SK-N-SH (cell line): ENCODE measurements around the gene PTPRJ. TPM values are rescaled to one million over a fixed set of nuclear protein-coding genes. Genes with fewer than 3 reads are reported as not detected.

Experiments
- CTCF ChIA-PET: fragments of 300-600, 350-600 bp; formaldehyde crosslinking; extraction: SDS; loops from one replicate; lab custom pipeline; 2021; lab: Yijun Ruan, JAX
- POLR2A ChIA-PET: fragments of 350-600 bp; sonication (Branson Sonifier 250); formaldehyde crosslinking; extraction: SDS; loops from one replicate; lab custom pipeline; 2020; ENCODE audit warnings: antibody characterized with exemption, inconsistent platforms; lab: Yijun Ruan, JAX
- DNase-seq: peaks from one replicate; pipeline ENCODE4 v3.0.0; 2012
- H2AFZ ChIP-seq: fragments of 200-600 bp; sonication (generic); 2 replicates; pipeline ENCODE4 v1.8.1; 2016; ENCODE audit warnings: antibody characterized with exemption, mild to moderate bottlenecking, low read depth
- H3F3A ChIP-seq: fragments of 200-600 bp; sonication (generic); replicated peaks from 2 replicates; pipeline ENCODE3; 2016; ENCODE audit warnings: antibody characterized with exemption, mild to moderate bottlenecking; ENCODE audit not compliant: insufficient read depth
- H3K27ac ChIP-seq, 2 experiments: fragments of 200-500 bp in 1 of 2; fragments of 200-600 bp in 1 of 2; sonication (Bioruptor generic) in 1 of 2; sonication (generic), shearing (Covaris generic) in 1 of 2; 2 replicates each; pipeline versions ENCODE4 v1.5.1 to v1.6.1; 2014 to 2016; ENCODE audit warnings: low read depth in 2 of 2, inconsistent platforms in 1 of 2, low read length in 1 of 2, mild to moderate bottlenecking in 1 of 2, mixed read lengths in 1 of 2
- H3K27me3 ChIP-seq: fragments of 200-600 bp; sonication (generic), shearing (Covaris generic); 2 replicates; pipeline ENCODE4 v1.6.1; 2016; ENCODE audit warnings: mixed run types; ENCODE audit not compliant: insufficient read depth
- H3K36me3 ChIP-seq, 2 experiments: fragments of 200-500 bp in 1 of 2; fragments of 200-600 bp in 1 of 2; sonication (Bioruptor generic) in 1 of 2; sonication (generic) in 1 of 2; replicated peaks in 1 of 2; 2 replicates each; pipeline versions ENCODE3 to v1.5.1; 2014 to 2016; ENCODE audit warnings: low read length in 1 of 2, mild to moderate bottlenecking in 1 of 2; ENCODE audit not compliant: insufficient read depth in 2 of 2, control insufficient read depth in 1 of 2
- H3K4me1 ChIP-seq, 2 experiments: fragments of 200-500 bp in 1 of 2; fragments of 200-600 bp in 1 of 2; sonication (Bioruptor generic) in 1 of 2; sonication (generic), shearing (Covaris generic) in 1 of 2; 2 replicates each; pipeline versions ENCODE4 v1.5.1 to v1.6.1; 2014 to 2016; ENCODE audit warnings: low read depth in 1 of 2, low read length in 1 of 2, mixed run types in 1 of 2; ENCODE audit not compliant: insufficient read depth in 2 of 2, control insufficient read depth in 1 of 2
- H3K4me2 ChIP-seq: fragments of 200-600 bp; sonication (generic), shearing (Covaris generic); 2 replicates; pipeline ENCODE4 v1.6.1; 2017; ENCODE audit warnings: mixed run types
- H3K4me3 ChIP-seq, 2 experiments: fragments of 200-500 bp in 1 of 2; fragments of 200-600 bp in 1 of 2; sonication (Bioruptor generic) in 1 of 2; sonication (generic), shearing (Covaris generic) in 1 of 2; 2 replicates each; pipeline versions ENCODE4 v1.5.1 to v1.8.1; 2014 to 2016; ENCODE audit warnings: low read depth in 2 of 2, inconsistent platforms in 1 of 2, low read length in 1 of 2, mild to moderate bottlenecking in 1 of 2, mixed read lengths in 1 of 2, moderate library complexity in 1 of 2
- H3K79me2 ChIP-seq: fragments of 200-600 bp; sonication (generic); 2 replicates; pipeline ENCODE4 v1.8.1; 2017; ENCODE audit warnings: mild to moderate bottlenecking; ENCODE audit not compliant: insufficient read depth
- H3K9ac ChIP-seq: fragments of 200-600 bp; sonication (generic); 2 replicates; pipeline ENCODE4 v1.6.1; 2017; ENCODE audit warnings: mixed run types
- H3K9me2 ChIP-seq: fragments of 200-600 bp; sonication (generic); 2 replicates; pipeline ENCODE4 v1.6.1; 2017; ENCODE audit warnings: mixed run types
- H3K9me3 ChIP-seq: fragments of 200-600 bp; sonication (generic); 2 replicates; pipeline ENCODE4 v1.6.1; 2017; ENCODE audit warnings: mixed run types, mild to moderate bottlenecking, moderate library complexity
- H4K20me1 ChIP-seq: fragments of 200-600 bp; sonication (generic); 2 replicates; pipeline ENCODE4 v1.6.1; 2017; ENCODE audit warnings: mild to moderate bottlenecking, mixed run types; ENCODE audit not compliant: insufficient read depth
- CHD2 ChIP-seq: fragments of 150-350 bp; IDR thresholded peaks from 2 replicates; pipeline ENCODE4 v1.6.1; 2018; ENCODE audit warnings: low read length; ENCODE audit not compliant: partially characterized antibody
- ELF1 ChIP-seq: IDR thresholded peaks from 2 replicates; pipeline ENCODE4 v1.4.0; 2012
- FOSL2 ChIP-seq: IDR thresholded peaks from 2 replicates; pipeline ENCODE4 v1.4.0; 2012; ENCODE audit warnings: low read depth, mild to moderate bottlenecking, moderate library complexity, borderline replicate concordance
- FOXJ3 ChIP-seq: sonication (generic); formaldehyde crosslinking; IDR thresholded peaks from 2 replicates; pipeline ENCODE4 v1.5.1; 2020; ENCODE audit warnings: mild to moderate bottlenecking, missing genetic modification reagents
- FOXM1 ChIP-seq: IDR thresholded peaks from 2 replicates; pipeline ENCODE4 v1.4.0; 2012; ENCODE audit warnings: low read depth, mild to moderate bottlenecking
- JUND ChIP-seq: IDR thresholded peaks from 2 replicates; pipeline ENCODE4 v1.4.0; 2012
- MEF2A ChIP-seq: IDR thresholded peaks from 2 replicates; pipeline ENCODE4 v1.4.0; 2012; ENCODE audit warnings: low read depth, borderline replicate concordance
- RAD21 ChIP-seq: IDR thresholded peaks from 2 replicates; pipeline ENCODE4 v1.6.1; 2012; ENCODE audit warnings: mild to moderate bottlenecking, low read length
- RFX5 ChIP-seq: IDR thresholded peaks from 2 replicates; pipeline ENCODE4 v1.6.1; 2012; ENCODE audit warnings: mild to moderate bottlenecking, improper control_type of control experiment, low read length
- RXRA ChIP-seq: IDR thresholded peaks from 2 replicates; pipeline ENCODE4 v1.4.0; 2012; ENCODE audit warnings: low read depth, mild to moderate bottlenecking, borderline replicate concordance
- SIN3A ChIP-seq: IDR thresholded peaks from 2 replicates; pipeline ENCODE4 v1.6.1; 2012; ENCODE audit warnings: low read depth, mild to moderate bottlenecking, low read length, moderate library complexity, borderline replicate concordance
- SMC3 ChIP-seq: IDR thresholded peaks from 2 replicates; pipeline ENCODE4 v1.6.1; 2012; ENCODE audit warnings: low read depth, low read length, improper control_type of control experiment
- TAF1 ChIP-seq: IDR thresholded peaks from 2 replicates; pipeline ENCODE4 v1.6.1; 2012; ENCODE audit warnings: low read depth, mild to moderate bottlenecking, low read length, moderate library complexity, borderline replicate concordance
- TCF12 ChIP-seq: IDR thresholded peaks from 2 replicates; pipeline ENCODE4 v1.4.0; 2012
- WGBS: methylation state at CpG from one replicate; pipeline ENCODE4 v1.1.6; 2017; ENCODE audit warnings: low lambda C conversion rate; 5-methylcytosine and 5-hydroxymethylcytosine counted together
- polyA plus RNA-seq, 3 experiments: library from polyadenylated mRNA; depleted of rRNA; stranded (reverse); fragments of >200 nt; gene quantifications; 2 replicates each; pipeline ENCODE4 v1.2.3, GENCODE V29; 2012
- TF ChIP-seq, protein P1 (sequence below): IDR thresholded peaks from 2 replicates; pipeline ENCODE4 v1.4.0; 2012; ENCODE audit warnings: low read depth, borderline replicate concordance
- TF ChIP-seq, protein P2 (sequence below): IDR thresholded peaks from 2 replicates; pipeline ENCODE4; 2012
- TF ChIP-seq, protein P3 (sequence below): IDR thresholded peaks from 2 replicates; pipeline ENCODE4 v1.6.1; 2012; ENCODE audit warnings: mild to moderate bottlenecking, low read depth, low read length, moderate library complexity
- TF ChIP-seq, protein P4 (sequence below): fragments of 200-600 bp; sonication (generic); IDR thresholded peaks from 2 replicates; pipeline ENCODE4 v1.6.1; 2017; ENCODE audit warnings: antibody characterized with exemption, mild to moderate bottlenecking, moderate library complexity
- TF ChIP-seq, protein P5 (sequence below): IDR thresholded peaks from 2 replicates; pipeline ENCODE4 v1.4.0; 2012; ENCODE audit warnings: low read depth, borderline replicate concordance

PTPRJ gene
- polyA plus RNA-seq, 1 of the 3 experiments (the other 2 are of a cell fraction): 4.5 TPM

GRCh38 chr11:48063424-48063978 is 83.1 kb downstream of the PTPRJ start (continued):
- TF ChIP-seq, protein P1, sequence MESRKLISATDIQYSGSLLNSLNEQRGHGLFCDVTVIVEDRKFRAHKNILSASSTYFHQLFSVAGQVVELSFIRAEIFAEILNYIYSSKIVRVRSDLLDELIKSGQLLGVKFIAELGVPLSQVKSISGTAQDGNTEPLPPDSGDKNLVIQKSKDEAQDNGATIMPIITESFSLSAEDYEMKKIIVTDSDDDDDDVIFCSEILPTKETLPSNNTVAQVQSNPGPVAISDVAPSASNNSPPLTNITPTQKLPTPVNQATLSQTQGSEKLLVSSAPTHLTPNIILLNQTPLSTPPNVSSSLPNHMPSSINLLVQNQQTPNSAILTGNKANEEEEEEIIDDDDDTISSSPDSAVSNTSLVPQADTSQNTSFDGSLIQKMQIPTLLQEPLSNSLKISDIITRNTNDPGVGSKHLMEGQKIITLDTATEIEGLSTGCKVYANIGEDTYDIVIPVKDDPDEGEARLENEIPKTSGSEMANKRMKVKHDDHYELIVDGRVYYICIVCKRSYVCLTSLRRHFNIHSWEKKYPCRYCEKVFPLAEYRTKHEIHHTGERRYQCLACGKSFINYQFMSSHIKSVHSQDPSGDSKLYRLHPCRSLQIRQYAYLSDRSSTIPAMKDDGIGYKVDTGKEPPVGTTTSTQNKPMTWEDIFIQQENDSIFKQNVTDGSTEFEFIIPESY: 0 out of 2 replicates have a peak, but pooled peaks have one; percentile 50
- TF ChIP-seq FOXJ3 (no peak), FOXM1 (peak; percentile 64), TAF1 (no peak), SMC3 (no peak), RXRA (peak; percentile 98), RFX5 (no peak), FOSL2 (peak; percentile 71)
- TF ChIP-seq, protein P2, sequence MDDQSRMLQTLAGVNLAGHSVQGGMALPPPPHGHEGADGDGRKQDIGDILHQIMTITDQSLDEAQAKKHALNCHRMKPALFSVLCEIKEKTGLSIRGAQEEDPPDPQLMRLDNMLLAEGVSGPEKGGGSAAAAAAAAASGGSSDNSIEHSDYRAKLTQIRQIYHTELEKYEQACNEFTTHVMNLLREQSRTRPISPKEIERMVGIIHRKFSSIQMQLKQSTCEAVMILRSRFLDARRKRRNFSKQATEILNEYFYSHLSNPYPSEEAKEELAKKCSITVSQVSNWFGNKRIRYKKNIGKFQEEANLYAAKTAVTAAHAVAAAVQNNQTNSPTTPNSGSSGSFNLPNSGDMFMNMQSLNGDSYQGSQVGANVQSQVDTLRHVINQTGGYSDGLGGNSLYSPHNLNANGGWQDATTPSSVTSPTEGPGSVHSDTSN: peak; percentile 41; the same call in 1 of the 2 replicates
- TF ChIP-seq, protein P3, sequence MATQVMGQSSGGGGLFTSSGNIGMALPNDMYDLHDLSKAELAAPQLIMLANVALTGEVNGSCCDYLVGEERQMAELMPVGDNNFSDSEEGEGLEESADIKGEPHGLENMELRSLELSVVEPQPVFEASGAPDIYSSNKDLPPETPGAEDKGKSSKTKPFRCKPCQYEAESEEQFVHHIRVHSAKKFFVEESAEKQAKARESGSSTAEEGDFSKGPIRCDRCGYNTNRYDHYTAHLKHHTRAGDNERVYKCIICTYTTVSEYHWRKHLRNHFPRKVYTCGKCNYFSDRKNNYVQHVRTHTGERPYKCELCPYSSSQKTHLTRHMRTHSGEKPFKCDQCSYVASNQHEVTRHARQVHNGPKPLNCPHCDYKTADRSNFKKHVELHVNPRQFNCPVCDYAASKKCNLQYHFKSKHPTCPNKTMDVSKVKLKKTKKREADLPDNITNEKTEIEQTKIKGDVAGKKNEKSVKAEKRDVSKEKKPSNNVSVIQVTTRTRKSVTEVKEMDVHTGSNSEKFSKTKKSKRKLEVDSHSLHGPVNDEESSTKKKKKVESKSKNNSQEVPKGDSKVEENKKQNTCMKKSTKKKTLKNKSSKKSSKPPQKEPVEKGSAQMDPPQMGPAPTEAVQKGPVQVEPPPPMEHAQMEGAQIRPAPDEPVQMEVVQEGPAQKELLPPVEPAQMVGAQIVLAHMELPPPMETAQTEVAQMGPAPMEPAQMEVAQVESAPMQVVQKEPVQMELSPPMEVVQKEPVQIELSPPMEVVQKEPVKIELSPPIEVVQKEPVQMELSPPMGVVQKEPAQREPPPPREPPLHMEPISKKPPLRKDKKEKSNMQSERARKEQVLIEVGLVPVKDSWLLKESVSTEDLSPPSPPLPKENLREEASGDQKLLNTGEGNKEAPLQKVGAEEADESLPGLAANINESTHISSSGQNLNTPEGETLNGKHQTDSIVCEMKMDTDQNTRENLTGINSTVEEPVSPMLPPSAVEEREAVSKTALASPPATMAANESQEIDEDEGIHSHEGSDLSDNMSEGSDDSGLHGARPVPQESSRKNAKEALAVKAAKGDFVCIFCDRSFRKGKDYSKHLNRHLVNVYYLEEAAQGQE: no peak
- TF ChIP-seq, all 33 proteins: peak for 12

- H3K9ac ChIP-seq: peak overlapping the region; percentile 66
- DNase-seq: no peak
- POLR2A ChIA-PET: no interaction called here
- no peak for TF ChIP-seq RFX5
- TF ChIP-seq RAD21: no peak
- TF ChIP-seq FOXM1: no peak
- TF ChIP-seq SIN3A: no peak
- TF ChIP-seq MEF2A: no peak
- 0 out of 2 replicates have a peak, but pooled peaks have one; percentile 39 for TF ChIP-seq JUND
- TF ChIP-seq RXRA: peak; percentile 17; the same call in 1 of the 2 replicates
- no peak for TF ChIP-seq ELF1
- TF ChIP-seq FOXJ3: no peak
- 0 out of 2 replicates have a peak, but pooled peaks have one; percentile 12 for TF ChIP-seq TCF12
- TF ChIP-seq, protein P4, sequence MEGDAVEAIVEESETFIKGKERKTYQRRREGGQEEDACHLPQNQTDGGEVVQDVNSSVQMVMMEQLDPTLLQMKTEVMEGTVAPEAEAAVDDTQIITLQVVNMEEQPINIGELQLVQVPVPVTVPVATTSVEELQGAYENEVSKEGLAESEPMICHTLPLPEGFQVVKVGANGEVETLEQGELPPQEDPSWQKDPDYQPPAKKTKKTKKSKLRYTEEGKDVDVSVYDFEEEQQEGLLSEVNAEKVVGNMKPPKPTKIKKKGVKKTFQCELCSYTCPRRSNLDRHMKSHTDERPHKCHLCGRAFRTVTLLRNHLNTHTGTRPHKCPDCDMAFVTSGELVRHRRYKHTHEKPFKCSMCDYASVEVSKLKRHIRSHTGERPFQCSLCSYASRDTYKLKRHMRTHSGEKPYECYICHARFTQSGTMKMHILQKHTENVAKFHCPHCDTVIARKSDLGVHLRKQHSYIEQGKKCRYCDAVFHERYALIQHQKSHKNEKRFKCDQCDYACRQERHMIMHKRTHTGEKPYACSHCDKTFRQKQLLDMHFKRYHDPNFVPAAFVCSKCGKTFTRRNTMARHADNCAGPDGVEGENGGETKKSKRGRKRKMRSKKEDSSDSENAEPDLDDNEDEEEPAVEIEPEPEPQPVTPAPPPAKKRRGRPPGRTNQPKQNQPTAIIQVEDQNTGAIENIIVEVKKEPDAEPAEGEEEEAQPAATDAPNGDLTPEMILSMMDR: no peak
- no peak for TF ChIP-seq CHD2
- TF ChIP-seq, protein P5, sequence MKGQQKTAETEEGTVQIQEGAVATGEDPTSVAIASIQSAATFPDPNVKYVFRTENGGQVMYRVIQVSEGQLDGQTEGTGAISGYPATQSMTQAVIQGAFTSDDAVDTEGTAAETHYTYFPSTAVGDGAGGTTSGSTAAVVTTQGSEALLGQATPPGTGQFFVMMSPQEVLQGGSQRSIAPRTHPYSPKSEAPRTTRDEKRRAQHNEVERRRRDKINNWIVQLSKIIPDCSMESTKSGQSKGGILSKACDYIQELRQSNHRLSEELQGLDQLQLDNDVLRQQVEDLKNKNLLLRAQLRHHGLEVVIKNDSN: no peak
Measured at GRCh38 chr11:48064306-48064705, 83.9 kb downstream of the PTPRJ start.

More at GRCh38 chr11:48064306-48064705, 83.9 kb downstream of the PTPRJ start:
- Histone ChIP-seq H3K9me2 (no peaks in the 10 kb centered on the region), H3F3A (peaks cover 22% of the 10 kb centered on the region), H3K27ac (peak overlapping the region; percentile 18 to 91; a peak in 3 of 4 replicates), H3K4me2 (peak overlapping the region; percentile 71), H3K27me3 (no peaks in the 10 kb centered on the region), H2AFZ (no peak overlapping the region), H3K4me3 (peak overlapping the region in 1 of 2 experiments; percentile 25; a peak in 2 of 4 replicates), H3K4me1 (peaks cover 5 to 36% of the 10 kb centered on the region in 2 experiments; a peak in 2 of 4 replicates), H3K79me2 (peaks cover 77% of the 10 kb centered on the region), H3K36me3 (peaks cover 0 to 4% of the 10 kb centered on the region in 2 experiments), H4K20me1 (no peaks in the 10 kb centered on the region), H3K9me3 (no peaks in the 10 kb centered on the region)
- CTCF ChIA-PET: interaction anchor here (1.5 to 1.6 kb wide), 2 partner anchors 45 to 129 kb away, joined by 4 read pairs; no protein-coding TSS in a partner anchor
- 49% methylated on average over 8 of the region's 8 CpGs for WGBS
